GM20000 (cell line): Measurements from ENCODE around the gene RNF150.

Source experiments
- DNase-seq: peaks from one replicate; pipeline ENCODE4 v3.0.0; 2012; ENCODE audit warnings: low spot score
- TF ChIP-seq, protein P1 (sequence below): IDR thresholded peaks from 2 replicates; pipeline ENCODE4 v1.5.1; 2012; ENCODE audit warnings: mild to moderate bottlenecking, control low read depth; ENCODE audit errors: extremely low read depth, missing control alignments

Gene RNF150

DNA sequence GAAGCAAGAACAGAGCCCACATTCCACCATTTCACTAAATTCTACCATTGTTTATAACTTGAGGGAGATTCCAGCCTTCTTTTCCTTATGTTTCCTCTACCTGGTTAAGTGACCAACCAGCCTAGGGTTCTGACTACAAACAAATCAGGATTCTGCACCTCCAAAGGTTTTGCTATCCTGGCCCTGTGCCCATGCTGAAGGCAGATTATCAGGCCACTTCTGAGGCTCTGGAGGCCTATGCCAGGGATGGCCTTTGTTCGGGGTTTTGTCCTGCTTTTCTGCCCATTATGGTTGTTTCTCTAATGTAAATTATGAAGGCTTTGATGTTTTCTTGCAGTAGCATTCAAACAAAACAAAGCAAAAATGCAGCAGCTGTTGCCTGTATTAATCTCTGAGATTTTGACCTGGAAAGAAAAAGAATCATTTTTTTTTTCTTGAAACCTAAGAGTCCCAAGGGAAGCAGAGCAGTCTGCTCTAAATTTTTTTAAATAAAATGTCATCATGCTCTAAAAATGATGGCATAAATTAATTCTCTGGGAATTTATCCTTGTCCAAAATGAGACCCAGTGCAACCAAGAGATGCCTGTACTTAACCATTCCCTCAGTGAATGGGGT lies 55.6 kb downstream of the RNF150 start:
- no peak for DNase-seq
- TF ChIP-seq, protein P1, sequence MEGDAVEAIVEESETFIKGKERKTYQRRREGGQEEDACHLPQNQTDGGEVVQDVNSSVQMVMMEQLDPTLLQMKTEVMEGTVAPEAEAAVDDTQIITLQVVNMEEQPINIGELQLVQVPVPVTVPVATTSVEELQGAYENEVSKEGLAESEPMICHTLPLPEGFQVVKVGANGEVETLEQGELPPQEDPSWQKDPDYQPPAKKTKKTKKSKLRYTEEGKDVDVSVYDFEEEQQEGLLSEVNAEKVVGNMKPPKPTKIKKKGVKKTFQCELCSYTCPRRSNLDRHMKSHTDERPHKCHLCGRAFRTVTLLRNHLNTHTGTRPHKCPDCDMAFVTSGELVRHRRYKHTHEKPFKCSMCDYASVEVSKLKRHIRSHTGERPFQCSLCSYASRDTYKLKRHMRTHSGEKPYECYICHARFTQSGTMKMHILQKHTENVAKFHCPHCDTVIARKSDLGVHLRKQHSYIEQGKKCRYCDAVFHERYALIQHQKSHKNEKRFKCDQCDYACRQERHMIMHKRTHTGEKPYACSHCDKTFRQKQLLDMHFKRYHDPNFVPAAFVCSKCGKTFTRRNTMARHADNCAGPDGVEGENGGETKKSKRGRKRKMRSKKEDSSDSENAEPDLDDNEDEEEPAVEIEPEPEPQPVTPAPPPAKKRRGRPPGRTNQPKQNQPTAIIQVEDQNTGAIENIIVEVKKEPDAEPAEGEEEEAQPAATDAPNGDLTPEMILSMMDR = no peak

DNA sequence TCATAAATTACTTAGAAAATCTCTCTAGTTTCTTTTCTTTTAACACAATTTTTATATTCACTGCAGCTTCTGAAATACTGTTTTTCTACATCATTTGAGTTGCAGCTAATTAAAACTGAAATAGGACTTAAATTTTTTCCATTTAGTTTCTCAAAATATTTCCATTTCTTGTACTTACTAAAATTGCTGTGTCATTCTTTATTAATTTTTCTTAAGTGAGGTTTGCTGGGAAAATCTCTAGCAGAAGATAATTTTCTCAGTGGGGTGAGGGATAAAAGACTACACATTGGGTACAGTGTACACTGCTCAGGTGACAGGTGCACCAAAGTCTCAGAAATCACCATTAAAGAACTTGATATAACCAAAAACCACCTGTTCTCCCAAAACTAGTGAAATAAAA lies 57.7 kb downstream of the RNF150 start:
- TF ChIP-seq, protein P1 = no peak

DNA sequence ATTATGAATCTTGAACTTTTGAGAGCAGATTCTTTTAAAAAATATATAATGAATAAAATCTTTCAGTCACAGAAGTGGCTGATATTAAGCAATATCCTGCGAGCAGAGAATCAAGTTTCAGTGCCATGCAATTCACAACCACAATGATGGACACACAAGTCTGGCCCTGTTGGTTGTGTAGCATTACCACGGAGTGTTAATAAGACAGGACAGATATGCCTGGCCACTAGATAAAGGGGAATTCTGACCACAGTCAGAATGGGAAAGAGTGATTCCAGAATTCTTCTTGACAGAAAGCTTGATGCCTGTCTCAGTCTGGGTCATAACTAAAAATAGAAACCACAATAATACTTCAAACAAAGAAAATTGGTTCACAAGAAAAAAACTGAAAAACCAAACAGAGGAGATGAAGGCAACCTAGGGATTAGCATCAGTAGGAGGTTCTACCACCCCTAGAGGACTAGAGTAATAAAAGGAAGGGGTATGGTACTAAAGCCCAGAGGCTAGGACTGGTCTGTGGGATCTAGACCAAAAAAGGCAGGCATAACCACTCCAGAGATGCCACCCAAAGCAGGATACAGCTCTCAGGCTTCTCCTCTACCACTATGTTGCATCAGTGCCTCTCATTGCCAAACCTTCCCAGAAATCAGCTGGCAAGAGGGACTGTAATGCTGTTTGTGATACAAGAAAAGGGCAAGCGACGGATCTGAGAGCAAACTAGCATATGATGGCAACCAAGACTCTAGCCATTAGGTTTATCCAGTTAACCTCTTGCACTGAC lies 59.0 kb downstream of the RNF150 start:
- TF ChIP-seq, protein P1 = no peak
- DNase-seq = no peak

More for the DNA sequence above, 57.7 kb downstream of the RNF150 start:
- no peak for DNase-seq

DNA sequence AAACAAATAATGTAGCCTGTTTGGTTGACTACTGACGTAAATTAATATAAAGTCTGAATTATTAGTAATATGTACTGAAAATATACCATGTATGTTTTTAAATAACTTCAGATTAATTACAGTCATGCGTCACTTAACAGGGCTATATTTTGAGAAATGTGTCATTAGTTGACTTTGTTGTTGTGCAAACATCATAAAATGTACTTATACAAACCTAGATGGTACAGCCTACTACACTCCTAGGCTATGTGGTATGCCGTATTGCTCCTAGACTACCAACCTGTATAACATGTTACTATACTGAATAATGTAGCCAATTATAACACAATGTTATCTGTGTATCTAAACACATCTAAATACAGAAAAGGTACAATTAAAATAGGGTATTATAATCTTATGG lies 66.6 kb downstream of the RNF150 start:
- no peak for DNase-seq
- TF ChIP-seq, protein P1 = no peak

DNA sequence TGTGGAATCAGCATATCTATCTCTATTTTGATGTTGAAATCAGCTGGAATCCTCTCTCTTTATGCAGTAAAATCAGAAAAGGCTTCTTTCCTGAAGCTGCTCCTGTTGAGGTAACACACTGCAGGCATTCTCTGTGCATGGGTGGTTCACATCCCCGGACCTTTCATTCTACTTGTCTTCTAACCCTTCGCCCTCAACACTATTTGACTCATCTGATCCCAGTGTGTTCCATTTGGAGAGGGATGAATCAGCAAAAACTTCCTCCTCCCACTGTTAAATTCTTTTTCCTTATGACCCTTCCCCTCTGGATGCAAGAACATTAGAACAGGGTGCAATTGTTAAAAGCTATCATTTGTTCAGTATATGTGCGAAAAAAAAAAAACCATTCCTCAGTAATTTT lies 67.4 kb downstream of the RNF150 start:
- TF ChIP-seq, protein P1 = no peak
- DNase-seq = no peak

DNA sequence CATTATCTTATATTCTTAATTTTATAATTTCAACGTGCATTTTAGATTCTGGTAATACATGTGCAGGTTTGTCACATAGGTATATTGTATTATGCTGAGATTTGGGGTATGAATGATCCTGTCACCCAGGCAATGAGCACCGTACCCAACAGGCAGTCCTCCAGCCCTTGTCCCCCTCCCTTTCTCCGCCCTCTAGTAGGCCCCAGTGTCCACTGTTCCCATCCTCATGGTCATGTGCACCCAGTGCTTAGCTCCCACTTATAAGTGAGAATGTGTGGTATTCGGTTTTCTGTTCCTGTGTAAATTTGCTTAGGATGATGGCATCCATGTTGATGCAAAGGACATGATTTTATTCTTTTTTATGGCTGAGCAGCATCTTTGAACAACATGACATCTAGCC lies 70.6 kb downstream of the RNF150 start:
- TF ChIP-seq, protein P1 = no peak
- DNase-seq = no peak
